ENCODE measurements around the gene LRP8.

Gene LRP8

DNA sequence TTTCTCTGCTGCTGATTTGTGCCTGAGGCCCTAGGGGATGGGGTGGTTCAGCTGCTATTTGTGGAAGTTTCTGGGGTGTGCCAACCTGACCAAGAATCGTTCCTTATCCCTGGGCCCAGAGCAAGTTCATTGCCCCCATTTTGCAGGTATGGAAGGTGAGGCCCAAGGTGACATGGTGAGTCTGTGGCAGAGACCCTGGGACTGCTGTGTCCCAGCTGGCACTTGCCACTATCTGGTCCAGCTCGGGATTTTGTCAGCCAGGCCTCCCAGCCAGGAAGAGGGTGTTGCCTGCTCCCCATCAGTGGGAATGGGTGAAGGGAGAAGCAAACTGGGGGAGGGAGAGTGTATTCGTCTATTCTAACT, 18.9 kb upstream of the LRP8 start:
- POLR2A ChIA-PET (ENCODE audit: low non-redundant PET), result no interaction called here
- CTCF ChIA-PET, result interaction anchor here (0.8 kb wide), 1 partner anchor 23 kb away, joined by 4 read pairs; no protein-coding TSS in a partner anchor
- DNase-seq (ENCODE audit: low spot score), result no peak
- H3K27ac ChIP-seq, result no peak overlapping the region
- TF ChIP-seq, protein P1, sequence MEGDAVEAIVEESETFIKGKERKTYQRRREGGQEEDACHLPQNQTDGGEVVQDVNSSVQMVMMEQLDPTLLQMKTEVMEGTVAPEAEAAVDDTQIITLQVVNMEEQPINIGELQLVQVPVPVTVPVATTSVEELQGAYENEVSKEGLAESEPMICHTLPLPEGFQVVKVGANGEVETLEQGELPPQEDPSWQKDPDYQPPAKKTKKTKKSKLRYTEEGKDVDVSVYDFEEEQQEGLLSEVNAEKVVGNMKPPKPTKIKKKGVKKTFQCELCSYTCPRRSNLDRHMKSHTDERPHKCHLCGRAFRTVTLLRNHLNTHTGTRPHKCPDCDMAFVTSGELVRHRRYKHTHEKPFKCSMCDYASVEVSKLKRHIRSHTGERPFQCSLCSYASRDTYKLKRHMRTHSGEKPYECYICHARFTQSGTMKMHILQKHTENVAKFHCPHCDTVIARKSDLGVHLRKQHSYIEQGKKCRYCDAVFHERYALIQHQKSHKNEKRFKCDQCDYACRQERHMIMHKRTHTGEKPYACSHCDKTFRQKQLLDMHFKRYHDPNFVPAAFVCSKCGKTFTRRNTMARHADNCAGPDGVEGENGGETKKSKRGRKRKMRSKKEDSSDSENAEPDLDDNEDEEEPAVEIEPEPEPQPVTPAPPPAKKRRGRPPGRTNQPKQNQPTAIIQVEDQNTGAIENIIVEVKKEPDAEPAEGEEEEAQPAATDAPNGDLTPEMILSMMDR (conservative IDR thresholded peaks at IDR 0.05; ENCODE audit: low read depth), result no peak

DNA sequence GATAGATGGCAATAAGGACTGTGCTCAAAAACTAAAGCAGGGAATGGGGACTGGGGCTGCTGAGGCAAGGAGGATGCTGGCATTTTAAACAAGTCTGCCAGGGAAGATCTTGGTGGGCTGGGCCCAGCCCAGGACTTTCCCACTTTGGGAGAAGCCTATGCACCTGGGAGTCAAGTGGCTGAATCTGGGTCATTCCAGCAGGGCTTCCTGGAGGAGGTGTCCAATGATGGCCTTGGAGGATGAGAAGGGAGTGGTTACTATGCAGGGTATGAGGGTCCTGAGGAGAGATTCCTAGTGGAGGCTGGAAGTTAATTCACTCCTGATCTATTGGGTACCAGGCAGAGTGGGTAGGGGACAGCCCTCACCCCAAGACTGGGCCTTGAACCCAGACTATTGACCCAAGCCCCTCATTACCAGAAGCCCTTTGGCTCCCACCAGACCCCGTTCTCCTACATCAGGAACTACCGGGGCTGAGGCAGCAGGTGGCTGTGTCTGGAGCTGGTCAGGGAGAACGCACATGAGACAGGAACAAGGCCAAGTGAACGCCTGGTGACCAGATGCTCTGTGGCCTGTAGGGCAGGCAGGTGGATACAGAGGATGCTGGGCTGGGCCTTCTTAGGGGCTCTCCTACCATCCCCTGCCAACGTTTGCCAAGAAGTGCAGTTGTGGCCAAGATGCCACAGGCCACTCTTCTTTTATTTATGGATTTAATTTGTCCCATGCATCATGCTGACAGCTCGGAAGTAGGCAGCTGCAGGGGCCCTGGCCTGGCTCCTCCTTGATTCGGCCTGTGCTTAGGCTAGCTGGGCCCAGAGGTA, 18.3 kb upstream of the LRP8 start:
- H3K27ac ChIP-seq, result no peak overlapping the region
- POLR2A ChIA-PET (ENCODE audit: low non-redundant PET), result no interaction called here
- TF ChIP-seq, protein P1 (conservative IDR thresholded peaks at IDR 0.05; ENCODE audit: low read depth), result no peak
- CTCF ChIA-PET, result interaction anchor here (0.8 kb wide), 1 partner anchor 22 kb away, joined by 4 read pairs; no protein-coding TSS in a partner anchor
- no peak for DNase-seq (ENCODE audit: low spot score)

DNA sequence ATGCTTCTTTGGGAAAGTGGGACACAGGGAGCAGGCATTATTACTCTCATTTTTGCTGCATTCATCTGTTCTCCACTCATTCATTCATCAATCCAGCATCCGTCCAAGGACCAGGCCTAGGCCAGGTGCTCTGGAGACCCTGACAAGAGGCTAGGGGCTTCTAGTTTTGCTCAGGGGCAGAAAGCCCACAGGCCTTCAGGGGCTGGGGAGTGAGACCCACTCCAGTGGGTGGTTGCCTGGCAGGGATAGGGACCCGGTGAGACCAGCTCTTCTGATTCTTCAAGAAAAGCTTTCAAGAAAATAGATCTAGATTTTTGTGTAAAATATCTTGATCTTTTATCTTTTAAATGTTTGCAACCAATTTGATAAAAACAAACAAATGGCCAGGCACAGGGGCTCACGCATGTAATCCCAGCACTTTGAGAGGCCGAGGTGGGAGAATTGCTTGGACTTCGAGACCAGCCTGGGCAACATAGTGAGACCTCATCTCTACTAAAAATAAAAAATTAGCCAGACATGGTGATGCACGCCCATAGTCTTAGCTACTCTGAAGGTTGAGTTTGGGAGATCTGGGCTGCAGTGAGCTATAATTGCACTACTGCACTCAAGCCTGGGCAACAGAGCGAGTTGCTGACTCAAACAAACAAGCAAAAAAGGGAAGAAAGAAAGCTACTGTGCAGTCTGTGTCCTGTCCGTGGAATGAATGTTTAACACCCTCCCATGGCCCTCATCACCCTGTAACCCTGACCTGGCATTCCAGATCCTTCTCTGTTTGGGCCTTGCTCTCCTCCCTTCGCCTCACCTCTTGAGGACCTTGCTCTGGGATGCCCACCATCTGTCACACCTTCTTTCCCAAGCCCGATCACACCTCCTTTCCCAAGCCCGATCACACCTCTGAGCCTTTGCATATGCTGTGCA, 17.3 kb upstream of the LRP8 start:
- TF ChIP-seq, protein P1 (conservative IDR thresholded peaks at IDR 0.05; ENCODE audit: low read depth), result no peak
- no peak for DNase-seq (ENCODE audit: low spot score)
- H3K27ac ChIP-seq, result no peak overlapping the region
- ChIA-PET POLR2A (ENCODE audit: low non-redundant PET) (no interaction called here), CTCF (no interaction called here)

DNA sequence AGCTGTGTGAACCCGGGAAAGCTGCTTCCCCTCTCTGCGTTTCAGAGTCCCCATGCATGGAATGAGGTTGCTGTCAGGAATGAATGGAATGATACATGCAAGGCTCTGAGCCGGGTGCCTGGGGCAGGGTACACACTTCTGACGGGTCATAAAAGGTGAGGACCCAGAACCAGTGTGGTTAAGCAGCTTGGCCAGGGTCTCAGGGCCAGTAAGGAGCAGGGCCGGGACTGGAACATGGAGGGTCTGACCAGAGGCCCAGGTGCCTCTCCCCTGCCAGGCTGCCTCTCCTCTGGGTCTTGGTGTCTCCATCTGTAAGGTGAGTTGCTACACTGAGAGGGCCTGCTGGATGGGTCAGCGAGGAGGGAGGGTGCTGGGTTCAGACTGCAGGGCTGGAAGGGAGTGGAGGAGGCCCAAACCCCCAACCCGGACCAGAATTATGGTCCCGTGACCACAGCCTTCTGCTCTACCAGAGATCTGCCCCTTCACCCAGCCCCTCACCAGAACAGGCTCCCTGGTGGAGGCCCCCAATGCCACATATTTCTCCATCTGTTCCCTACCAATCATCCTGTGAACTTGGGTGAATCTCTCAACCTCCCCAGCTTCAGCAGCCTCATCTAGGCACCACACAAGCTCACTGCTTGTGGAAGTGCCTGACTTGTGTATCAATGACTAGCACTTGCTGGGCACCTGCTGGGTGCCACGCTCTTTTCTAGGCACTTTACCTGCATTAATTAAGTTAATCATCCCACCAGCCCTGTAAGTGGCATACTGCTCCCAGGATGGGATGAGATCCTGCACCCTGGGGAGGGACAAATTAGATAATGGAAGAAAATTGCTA, 16.2 kb upstream of the LRP8 start:
- ChIA-PET POLR2A (ENCODE audit: low non-redundant PET) (no interaction called here), CTCF (no interaction called here)
- no peak overlapping the region for H3K27ac ChIP-seq
- TF ChIP-seq, protein P1 (conservative IDR thresholded peaks at IDR 0.05; ENCODE audit: low read depth), result no peak
- no peak for DNase-seq (ENCODE audit: low spot score)

DNA sequence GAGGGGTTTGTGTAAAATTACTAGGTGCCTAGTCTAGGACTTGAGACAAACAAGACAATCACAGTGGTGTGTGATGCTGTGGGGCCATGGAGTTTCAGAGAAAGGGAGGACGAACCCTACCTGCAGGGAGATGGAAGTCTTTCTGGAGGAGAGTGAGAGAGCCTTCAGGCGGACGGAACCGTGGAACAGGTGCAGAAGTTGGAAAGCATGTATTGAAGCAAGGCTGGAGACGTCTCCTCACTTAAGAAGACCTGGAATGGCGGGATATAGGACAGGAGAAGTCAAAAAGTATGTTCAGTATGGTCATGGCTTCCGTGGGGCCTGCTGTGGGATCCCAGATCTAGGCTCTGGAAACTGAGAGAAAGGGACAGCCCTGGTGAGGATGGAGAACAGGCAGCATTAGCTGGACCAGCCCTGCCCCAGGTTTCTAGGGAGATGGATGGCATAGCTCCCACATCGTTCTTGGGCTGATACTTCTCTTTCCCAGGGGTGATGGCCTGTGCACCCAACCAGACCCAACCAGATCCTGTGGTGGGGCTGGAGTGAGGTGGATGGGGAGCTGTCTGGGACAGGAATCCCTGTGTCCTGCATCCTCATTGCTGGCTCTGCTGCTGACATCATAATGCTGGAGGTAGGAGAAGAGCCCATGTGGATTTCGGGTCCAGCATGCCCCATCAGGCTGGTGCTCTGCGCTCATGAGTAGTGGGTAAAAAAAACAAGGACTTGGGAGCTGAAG, 15.0 kb upstream of the LRP8 start:
- no peak overlapping the region for H3K27ac ChIP-seq
- CTCF ChIA-PET, result no interaction called here
- POLR2A ChIA-PET (ENCODE audit: low non-redundant PET), result no interaction called here

More for the DNA sequence above, 15.0 kb upstream of the LRP8 start:
- no peak for DNase-seq (ENCODE audit: low spot score)
- TF ChIP-seq, protein P1 (conservative IDR thresholded peaks at IDR 0.05; ENCODE audit: low read depth), result no peak

All from RWPE1 (cell line).